Measurements from ENCODE around the gene QRICH1. TPM values are rescaled to one million over a fixed set of nuclear protein-coding genes. Genes with fewer than 3 reads are reported as not detected.
A peak's percentile ranks its signal among the peaks of the same experiment; 100 is the strongest.

Gene QRICH1
- polyA plus RNA-seq, 3 donors = 78.9 to 87.3 (median 82.2) TPM

GRCh38 chr3:49121132-49121736 is 27.4 kb upstream of the QRICH1 start:
- no peak for DNase-seq

DNA sequence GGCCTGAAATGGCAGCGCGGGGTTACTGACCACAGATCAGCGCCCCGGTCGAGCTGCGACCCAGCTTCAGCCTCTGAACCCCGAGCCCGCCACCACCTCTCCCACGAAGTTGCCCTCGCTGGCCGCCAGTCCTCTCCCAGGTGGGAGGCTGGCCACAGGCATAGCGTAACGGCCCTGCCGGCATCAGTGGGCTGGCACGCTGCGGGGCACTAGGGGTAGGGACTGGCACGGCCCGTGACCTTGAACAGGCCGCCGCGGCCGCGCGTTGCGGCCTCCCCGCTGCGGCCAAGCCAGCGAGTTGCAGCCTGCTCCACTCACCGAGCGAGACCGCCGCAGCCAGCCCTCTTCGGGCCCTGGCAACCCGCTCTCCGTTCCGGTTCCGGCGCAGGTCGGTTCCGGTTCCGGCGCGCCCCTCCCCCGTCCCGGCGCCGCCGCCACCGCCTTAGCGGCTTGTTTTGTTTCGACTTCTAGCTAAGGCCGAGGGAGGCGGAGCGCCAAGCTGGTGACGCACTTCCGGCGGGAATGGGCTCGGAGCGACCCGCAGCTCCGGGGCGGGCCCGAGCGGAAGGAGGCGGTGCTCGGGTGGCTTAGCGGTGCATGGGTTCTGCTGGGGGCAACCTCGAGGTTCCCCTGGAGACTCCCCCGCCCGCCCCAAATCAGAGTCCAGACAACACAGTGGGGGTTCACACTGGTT is 26.7 kb upstream of the QRICH1 start, which contains the start of gene USP19:
Gene USP19 (minus strand): TSS at position 386 of the 694 bp plus-strand sequence. CDS start 1,678 bp downstream, outside the sequence.
- DNase-seq = peak; percentile 94

- DNase-seq = no peak
Measured at GRCh38 chr3:49120096-49120437, 26.2 kb upstream of the QRICH1 start.

DNA sequence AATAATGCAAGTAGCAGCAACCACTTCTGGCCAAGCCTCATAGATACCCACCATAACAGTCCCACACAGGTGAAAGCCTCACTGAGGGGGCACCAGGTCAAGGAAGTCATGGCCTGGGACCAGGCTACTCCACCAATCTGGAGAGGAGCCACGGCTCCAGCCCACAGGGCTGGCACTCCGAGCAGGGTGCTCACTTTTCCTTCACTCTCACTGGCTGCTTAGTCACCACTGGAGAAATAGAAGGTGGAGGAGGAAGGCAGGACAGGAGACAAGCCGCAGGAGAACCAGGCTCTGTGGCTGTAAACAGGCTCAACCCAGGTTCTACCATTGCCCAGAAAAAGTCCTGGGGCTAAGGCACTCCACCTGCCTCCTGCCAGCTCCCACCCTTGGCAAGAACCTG is 25.6 kb upstream of the QRICH1 start:
- DNase-seq = no peak

DNA sequence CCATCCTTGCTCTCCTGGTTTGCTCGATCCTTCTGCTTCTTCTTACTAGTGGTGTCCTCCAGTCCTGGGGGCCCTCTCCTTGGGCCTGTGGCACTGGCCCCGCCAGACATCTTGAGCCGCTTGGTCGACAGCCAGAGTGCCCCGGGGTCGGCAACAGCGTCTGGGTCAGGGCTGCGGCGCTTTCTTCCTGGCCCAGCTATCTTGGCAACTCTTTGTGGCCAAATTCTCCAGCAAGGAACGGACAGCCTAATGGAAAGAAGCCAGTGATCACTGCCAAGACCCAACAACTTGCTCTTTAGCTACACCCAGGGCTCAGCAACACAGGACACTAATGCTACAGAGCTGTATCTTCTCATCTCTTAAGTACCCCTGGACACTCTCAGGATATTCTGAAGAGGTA is 25.2 kb upstream of the QRICH1 start:
- DNase-seq = no peak

- no peak for DNase-seq
Measured at GRCh38 chr3:49112262-49112661, 18.4 kb upstream of the QRICH1 start.

DNA sequence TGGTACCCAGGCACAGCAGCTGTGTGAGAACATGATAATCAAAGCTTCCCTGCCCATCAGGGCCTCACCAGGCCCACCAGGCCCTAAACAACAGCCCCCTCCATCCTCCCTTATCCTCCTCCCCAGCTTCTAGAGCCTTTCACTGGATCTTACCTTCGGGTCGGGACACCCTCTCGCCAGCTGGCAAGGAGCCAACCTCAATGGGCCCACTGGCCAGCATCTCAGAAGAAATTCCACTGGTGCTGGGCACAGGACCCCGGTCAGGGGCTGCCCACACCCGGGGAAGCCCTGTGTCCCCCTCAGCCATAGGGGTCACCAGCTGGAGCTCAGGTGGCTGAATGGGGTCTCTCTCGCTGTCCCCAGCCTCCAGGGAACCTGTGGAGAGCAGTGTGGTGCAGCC is 17.5 kb upstream of the QRICH1 start:
- no peak for DNase-seq

DNA sequence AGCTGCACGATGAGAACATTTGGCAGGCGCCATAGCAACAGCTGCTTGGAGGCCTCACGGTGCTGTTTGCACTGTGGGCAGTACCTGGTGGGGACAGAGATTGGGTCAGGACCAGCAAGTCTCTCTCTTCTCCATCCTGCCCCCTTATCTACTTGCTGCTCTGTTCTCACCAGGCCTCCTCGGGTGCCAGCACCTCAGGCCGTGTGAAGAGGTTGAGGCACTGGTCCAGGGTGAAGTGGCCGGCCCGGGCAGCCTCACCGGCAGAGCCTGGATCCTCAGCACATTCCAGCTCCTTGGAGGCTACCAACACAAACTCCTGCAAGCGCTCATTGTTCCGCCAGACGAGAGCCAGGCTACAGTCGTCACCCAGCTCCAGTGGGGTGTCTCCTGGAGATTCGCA is 16.9 kb upstream of the QRICH1 start:
- no peak for DNase-seq

DNA sequence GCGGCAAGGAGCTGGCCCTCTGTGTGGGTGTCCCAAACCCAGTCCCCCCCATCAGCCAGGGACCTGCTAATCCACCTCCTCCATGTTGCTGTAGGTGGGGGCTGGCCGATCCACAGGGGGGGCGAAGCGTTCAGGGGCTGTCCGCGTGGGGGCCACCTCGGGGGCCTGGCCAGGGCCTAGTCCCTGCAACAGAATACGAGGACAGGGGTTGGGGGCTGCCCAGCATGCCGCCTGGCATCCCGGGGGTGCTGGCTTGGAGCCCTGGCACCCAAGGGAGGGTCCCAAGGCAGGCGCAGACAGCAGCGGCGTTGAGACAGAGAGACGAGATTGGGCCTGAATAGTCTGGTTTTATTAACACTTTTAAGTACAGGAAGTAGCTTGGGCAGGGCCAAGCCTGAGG is 14.5 kb upstream of the QRICH1 start:
- no peak for DNase-seq

- peak; percentile 96 for DNase-seq
Measured at GRCh38 chr3:49104427-49105291, 10.8 kb upstream of the QRICH1 start, which contains the start of gene QARS1. Gene QARS1 (minus strand): TSS chr3:49104757. CDS start chr3:49104733, 24 bp downstream.

DNA sequence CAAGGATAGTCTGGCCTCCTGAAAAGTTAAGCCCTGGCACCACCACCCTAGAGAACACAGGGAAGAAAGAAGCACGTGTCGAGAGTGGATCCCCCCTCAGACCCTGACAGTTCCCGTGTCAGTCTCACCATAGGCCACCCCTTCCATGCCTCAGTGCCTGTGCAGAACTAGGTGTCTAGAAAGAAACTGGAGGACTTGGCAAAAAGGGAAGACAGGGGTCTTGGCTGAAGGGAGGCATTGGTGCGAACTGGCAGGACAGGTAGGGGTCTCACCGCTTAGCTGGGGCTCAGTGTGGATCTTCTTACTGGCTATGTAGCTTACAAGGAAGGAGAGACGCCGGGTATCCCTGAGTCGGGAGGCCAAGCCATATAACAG is 10.2 kb upstream of the QRICH1 start:
- DNase-seq = no peak

DNA sequence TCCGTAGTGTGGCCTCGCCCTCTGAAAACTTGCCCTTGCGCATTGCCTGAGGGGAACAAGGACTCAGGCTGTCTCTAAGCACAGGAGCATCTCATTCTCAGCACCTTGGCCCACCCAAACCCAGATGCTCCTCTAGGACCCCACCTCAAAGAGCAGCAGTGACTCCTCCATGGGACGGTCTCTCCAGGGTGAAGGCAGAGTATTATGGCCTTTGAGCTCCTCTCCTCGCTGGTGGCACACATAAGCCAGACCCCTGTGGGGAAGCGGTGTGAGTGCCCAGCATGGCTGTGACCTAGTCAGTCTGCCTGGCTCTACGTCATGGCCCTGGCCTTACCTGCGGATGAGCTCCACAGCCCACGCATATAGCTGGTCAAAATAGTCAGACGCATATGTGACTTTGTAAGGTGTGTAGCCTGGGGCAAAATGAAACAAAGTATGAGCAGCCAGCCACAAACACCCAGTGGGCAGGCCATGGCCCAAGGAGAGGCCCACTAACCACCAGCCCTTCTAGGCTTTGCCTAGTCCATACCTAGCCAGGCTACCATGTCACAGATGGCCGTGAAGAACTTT is 6.3 kb upstream of the QRICH1 start:
- DNase-seq = no peak

DNA sequence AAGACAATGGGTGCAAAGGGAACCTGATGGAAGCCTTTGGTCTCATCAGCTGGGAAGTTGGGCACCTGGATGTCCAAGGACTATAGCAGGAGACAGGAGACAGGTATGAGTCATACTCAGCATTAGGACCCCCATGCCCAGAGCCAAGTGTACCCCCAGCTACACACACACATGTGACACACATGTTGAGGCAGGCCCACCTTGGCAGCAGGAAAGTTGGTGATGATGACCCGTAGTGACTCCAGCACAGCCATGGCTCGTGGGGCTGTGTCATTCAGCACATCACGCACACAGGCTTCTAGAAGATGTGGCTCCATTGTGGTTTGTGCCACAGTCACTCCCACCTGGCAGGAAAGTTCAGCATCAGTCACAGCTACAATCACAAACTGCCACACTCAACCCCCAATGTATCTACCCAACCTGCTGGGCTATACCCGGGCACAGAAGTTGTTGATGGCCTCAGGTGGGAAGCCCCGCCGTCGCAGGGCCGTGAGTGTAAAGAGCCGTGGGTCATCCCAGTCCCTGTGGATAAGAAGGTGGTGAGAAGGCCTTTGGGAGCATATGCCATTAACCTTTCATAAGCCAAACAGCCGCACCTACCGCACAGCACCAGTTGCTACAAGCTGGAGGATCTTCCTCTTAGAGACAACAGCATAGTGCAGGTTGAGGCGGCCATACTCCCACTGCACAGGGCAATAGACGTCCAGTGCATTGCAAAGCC is 5.2 kb upstream of the QRICH1 start:
- no peak for DNase-seq

DNA sequence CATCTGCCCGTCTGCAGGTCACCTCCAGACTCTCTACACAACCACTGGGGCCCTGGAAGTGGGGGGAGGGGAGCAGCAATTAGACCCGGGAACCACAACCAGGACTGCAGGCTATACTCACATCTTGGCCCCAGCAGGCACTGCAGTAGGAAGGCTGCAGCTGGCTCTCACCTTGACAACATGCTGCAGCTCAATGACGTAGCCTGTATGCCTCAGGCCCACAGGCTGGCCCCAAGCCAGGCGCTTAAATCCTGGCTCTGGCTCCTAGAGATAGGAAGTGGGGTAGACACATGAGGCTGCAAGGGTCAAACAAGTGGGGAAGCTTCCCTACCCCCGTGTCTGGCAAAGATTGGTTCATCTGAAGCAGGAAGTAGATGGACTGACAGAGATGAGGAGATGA is 4.6 kb upstream of the QRICH1 start:
- DNase-seq = no peak

GRCh38 chr3:49092938-49093852 is 676 bp downstream of the QRICH1 start:
- DNase-seq = peak; percentile 79

GRCh38 chr3:49081429-49081828 is 12.4 kb downstream of the QRICH1 start:
- no peak for DNase-seq

DNA sequence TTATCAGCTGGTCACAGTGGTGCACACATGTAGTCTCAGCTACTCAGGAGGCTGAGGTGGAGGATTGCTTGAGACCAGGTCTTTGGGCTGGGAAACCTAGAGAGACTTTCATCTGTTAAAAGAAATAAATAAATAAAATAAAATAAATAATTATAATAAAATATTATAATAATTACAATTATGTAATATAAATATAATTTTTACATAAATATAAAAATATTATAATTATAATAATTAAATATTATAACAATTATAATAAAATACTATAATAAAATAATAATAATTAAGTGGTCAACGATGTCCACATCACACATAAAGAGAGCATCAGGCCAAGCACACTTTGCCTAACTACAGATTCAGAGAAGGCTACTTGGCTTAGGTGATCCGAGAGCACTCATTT is 14.6 kb downstream of the QRICH1 start:
- no peak for DNase-seq

GRCh38 chr3:49076646-49077045 is 17.2 kb downstream of the QRICH1 start:
- DNase-seq = no peak

GRCh38 chr3:49076116-49076515 is 17.8 kb downstream of the QRICH1 start:
- no peak for DNase-seq

DNA sequence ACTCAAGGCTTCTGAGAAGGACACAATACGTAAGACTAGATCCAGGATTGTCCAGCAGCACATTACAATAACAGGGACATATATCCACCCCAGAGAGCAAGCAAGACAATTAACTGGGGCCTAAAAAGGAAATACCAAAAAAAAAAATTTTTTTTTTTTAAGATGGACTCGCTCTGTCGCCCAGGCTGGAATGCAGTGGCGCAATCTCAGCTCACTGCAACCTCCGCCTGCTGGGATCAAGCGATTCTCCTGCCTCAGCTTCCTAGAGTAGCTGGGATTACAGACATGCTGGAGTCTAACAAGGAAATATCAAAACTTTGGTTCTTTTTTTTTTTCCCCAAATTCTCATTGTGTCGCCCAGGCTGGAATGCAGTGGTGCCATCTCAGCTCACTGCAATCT is 35.9 kb downstream of the QRICH1 start:
- no peak for DNase-seq

GRCh38 chr3:49057268-49057667 is 36.6 kb downstream of the QRICH1 start:
- DNase-seq = no peak
